HCT116 (cell line): ENCODE results near the gene TLR7. TPM values are rescaled to one million over a fixed set of nuclear protein-coding genes. Genes with fewer than 3 reads are reported as not detected.

Experiments used
- ATAC-seq: fragments of 200-7000 bp; cut with Tn5 transposase; 2 replicates; pipeline ENCODE4 v1.9.1; 2020; ENCODE audit warnings: mild to moderate bottlenecking, moderate library complexity
- BruUV-seq: library from RNA; stranded (reverse); fragments of 400-500 nt; replicated peaks from 2 replicates; lab custom pipeline; 2021; lab: Mats Ljungman, UMichigan
- CTCF ChIA-PET: fragments of 300-600 bp; sonication (Branson Sonifier 250); formaldehyde crosslinking; loops from one replicate; lab custom pipeline; 2021; ENCODE audit warnings: antibody characterized with exemption; lab: Charles Lee
- POLR2A ChIA-PET: fragments of 300-600, 350-600 bp; sonication (Branson Sonifier 250); formaldehyde crosslinking; loops from one replicate; lab custom pipeline; 2021; ENCODE audit warnings: antibody characterized with exemption; lab: Charles Lee
- RAD21 ChIA-PET, 2 experiments: fragments of 300-600 bp; sonication (Branson Sonifier 250); formaldehyde crosslinking; loops; one replicate each; lab custom pipeline; 2023; ENCODE audit warnings: low total read pairs in 2 of 2; ENCODE audit not compliant: uncharacterized antibody in 2 of 2, unreplicated experiment in 2 of 2, low non-redundant PET in 1 of 2; lab: Charles Lee
- DNase-seq: peaks from one replicate; pipeline ENCODE4 v3.0.0-alpha.2; 2010; ENCODE audit warnings: low read depth, low spot score
- H2AFZ ChIP-seq: fragments of 200-600 bp; shearing (Covaris generic), sonication (generic); 2 replicates; pipeline ENCODE4 v1.6.1; 2017; ENCODE audit warnings: low read depth, mixed run types, mixed read lengths, antibody characterized with exemption, low read length; ENCODE audit not compliant: poor library complexity, severe bottlenecking
- H3K27ac ChIP-seq: 2 replicates; pipeline ENCODE4 v1.5.1; 2012; ENCODE audit warnings: low read depth, low read length
- H3K27me3 ChIP-seq: fragments of 200-600 bp; sonication (generic); 2 replicates; pipeline ENCODE4 v1.6.1; 2016; ENCODE audit warnings: mixed run types, low read length, mixed read lengths; ENCODE audit not compliant: insufficient read depth
- H3K36me3 ChIP-seq, 2 experiments: fragments of 200-500 bp in 1 of 2; fragments of 200-600 bp in 1 of 2; sonication (Bioruptor generic) in 1 of 2; sonication (generic) in 1 of 2; 2 replicates each; pipeline versions ENCODE4 v1.5.1 to v1.6.1; 2014 to 2016; ENCODE audit warnings: low read length in 2 of 2, inconsistent platforms in 1 of 2, mixed read lengths in 1 of 2, mixed run types in 1 of 2; ENCODE audit not compliant: insufficient read depth in 2 of 2, control insufficient read depth in 1 of 2
- H3K4me1 ChIP-seq, 2 experiments: fragments of 200-600 bp in 1 of 2; sonication (generic) in 1 of 2; 2 replicates each; pipeline versions ENCODE4 v1.5.1 to v1.6.1; 2012 to 2017; ENCODE audit warnings: low read length in 2 of 2, inconsistent platforms in 1 of 2, mild to moderate bottlenecking in 1 of 2, mixed read lengths in 1 of 2, mixed run types in 1 of 2, moderate library complexity in 1 of 2; ENCODE audit not compliant: insufficient read depth in 2 of 2, control insufficient read depth in 1 of 2
- H3K4me2 ChIP-seq: fragments of 200-600 bp; sonication (generic); 2 replicates; pipeline ENCODE4 v1.6.1; 2017; ENCODE audit warnings: mixed run types, low read length, mixed read lengths
- H3K4me3 ChIP-seq, 2 experiments: fragments of 200-600 bp in 1 of 2; sonication (generic) in 1 of 2; replicated peaks in 1 of 2; 2 replicates each; pipeline ENCODE4 v1.5.1; 2011 to 2016; ENCODE audit warnings: low read length in 2 of 2, control low read depth in 1 of 2, low read depth in 1 of 2, mild to moderate bottlenecking in 1 of 2, mixed read lengths in 1 of 2, mixed run types in 1 of 2
- H3K79me2 ChIP-seq: fragments of 200-600 bp; sonication (generic); 2 replicates; pipeline ENCODE4 v1.6.1; 2017; ENCODE audit warnings: mild to moderate bottlenecking, mixed run types, low read length, moderate library complexity, mixed read lengths; ENCODE audit not compliant: insufficient read depth
- H3K9ac ChIP-seq: fragments of 200-600 bp; sonication (generic); 2 replicates; pipeline ENCODE4 v1.6.1; 2016; ENCODE audit warnings: low read length, mixed read lengths
- H3K9me2 ChIP-seq: fragments of 200-600 bp; sonication (generic), shearing (Covaris generic); 2 replicates; pipeline ENCODE4 v1.6.1; 2017; ENCODE audit warnings: mixed run types, mild to moderate bottlenecking, moderate library complexity; ENCODE audit not compliant: insufficient read depth
- H3K9me3 ChIP-seq, 2 experiments: fragments of 200-500 bp in 1 of 2; fragments of 200-600 bp in 1 of 2; sonication (Bioruptor generic) in 1 of 2; sonication (generic) in 1 of 2; 2 replicates each; pipeline ENCODE4 v1.6.1; 2014 to 2017; ENCODE audit warnings: low read length in 2 of 2, mixed read lengths in 2 of 2, inconsistent platforms in 1 of 2, low read depth in 1 of 2, mild to moderate bottlenecking in 1 of 2, mixed run types in 1 of 2, moderate library complexity in 1 of 2; ENCODE audit not compliant: control insufficient read depth in 1 of 2, insufficient read depth in 1 of 2
- H4K20me1 ChIP-seq: fragments of 200-600 bp; sonication (generic), shearing (Covaris generic); 2 replicates; pipeline ENCODE4 v1.6.1; 2017; ENCODE audit warnings: mixed run types, mild to moderate bottlenecking, moderate library complexity; ENCODE audit not compliant: insufficient read depth
- EZH2 ChIP-seq: fragments of 200-600 bp; sonication (generic); IDR thresholded peaks from 2 replicates; pipeline ENCODE4 v1.6.1; 2017; ENCODE audit warnings: antibody characterized with exemption, mixed run types
- FOSL1 ChIP-seq: IDR thresholded peaks from 2 replicates; pipeline ENCODE4 v1.6.1; 2012; ENCODE audit warnings: low read depth
- POLR2A ChIP-seq: IDR thresholded peaks from 2 replicates; pipeline ENCODE4 v1.7.0; 2011; ENCODE audit warnings: borderline replicate concordance; ENCODE audit not compliant: insufficient read depth, insufficient read length; ENCODE audit errors: extremely low read depth
- POLR2AphosphoS5 ChIP-seq: IDR thresholded peaks from 2 replicates; pipeline ENCODE4 v1.6.1; 2011; ENCODE audit warnings: mild to moderate bottlenecking, low read depth, low read length, moderate library complexity
- SP1 ChIP-seq: IDR thresholded peaks from 2 replicates; pipeline ENCODE4 v1.6.1; 2012; ENCODE audit warnings: low read depth
- TCF7L2 ChIP-seq: IDR thresholded peaks from 2 replicates; pipeline ENCODE4 v1.7.0; 2011; ENCODE audit warnings: borderline replicate concordance, inconsistent platforms; ENCODE audit not compliant: insufficient read depth, insufficient read length; ENCODE audit errors: extremely low read depth
- ZFX ChIP-seq: fragments of 450-650 bp; IDR thresholded peaks from 2 replicates; pipeline ENCODE4 v1.6.1; 2017
- intact Hi-C: fragments of 100-400 bp; cut with micrococcal nuclease; formaldehyde crosslinking; loops from 2 replicates; pipeline ENCODE4 v1.10.0; 2022
- total RNA-seq: library from RNA; stranded (reverse); gene quantifications from one replicate; pipeline ENCODE4 v1.2.1, GENCODE V29; 2021; ENCODE audit not compliant: unreplicated experiment
- TF ChIP-seq, protein P1 (sequence below): IDR thresholded peaks from 2 replicates; pipeline ENCODE4 v1.6.1; 2012
- TF ChIP-seq, protein P2 (sequence below), 3 experiments: fragments of 200-600 bp in 1 of 3; sonication (generic) in 1 of 3; IDR thresholded peaks in 2 of 3; conservative IDR thresholded peaks in 1 of 3; 2 replicates each; pipeline ENCODE4 v1.5.1; 2012 to 2017; ENCODE audit warnings: low read depth in 2 of 3, low read length in 2 of 3, antibody characterized with exemption in 1 of 3, borderline replicate concordance in 1 of 3, control low read depth in 1 of 3, mild to moderate bottlenecking in 1 of 3, mixed read lengths in 1 of 3, mixed run types in 1 of 3, moderate library complexity in 1 of 3; ENCODE audit not compliant: insufficient read depth in 1 of 3
- TF ChIP-seq, protein P3 (sequence below): IDR thresholded peaks from 2 replicates; pipeline ENCODE4 v1.6.1; 2012; ENCODE audit warnings: low read depth

Gene TLR7
- total RNA-seq, 1 experiment from 2014 or later: not detected

DNA sequence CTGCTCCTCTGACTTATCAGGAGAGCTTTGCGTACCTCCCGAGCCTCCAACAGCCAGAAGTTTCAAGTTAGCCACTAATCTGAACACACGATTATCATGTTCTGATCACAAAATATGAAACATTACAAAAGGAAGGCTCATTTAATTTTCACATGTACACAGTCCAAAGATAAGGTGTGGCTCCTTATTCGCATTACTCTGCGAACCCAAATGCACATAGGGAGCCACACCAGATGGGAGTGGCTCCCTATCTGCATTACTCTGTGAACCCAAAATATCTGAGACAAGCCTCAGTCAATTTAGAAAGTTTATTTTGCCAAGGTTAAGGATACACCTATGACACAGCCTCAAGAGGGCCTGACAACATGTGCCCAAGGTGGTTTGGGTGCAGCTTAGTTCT is 68.0 kb downstream of the TLR7 start:
- no peak overlapping the region for H3K9ac ChIP-seq
- H4K20me1 ChIP-seq: no peaks in the 10 kb centered on the region
- H3K4me1 ChIP-seq: no peaks in the 10 kb centered on the region
- H3K27me3 ChIP-seq: no peaks in the 10 kb centered on the region
- TF ChIP-seq TCF7L2: no peak
- TF ChIP-seq EZH2: no peak
- TF ChIP-seq POLR2A: no peak
- no peak for TF ChIP-seq SP1
- TF ChIP-seq POLR2AphosphoS5: no peak
- no peak for TF ChIP-seq FOSL1
- TF ChIP-seq ZFX: no peak
- TF ChIP-seq, protein P1, sequence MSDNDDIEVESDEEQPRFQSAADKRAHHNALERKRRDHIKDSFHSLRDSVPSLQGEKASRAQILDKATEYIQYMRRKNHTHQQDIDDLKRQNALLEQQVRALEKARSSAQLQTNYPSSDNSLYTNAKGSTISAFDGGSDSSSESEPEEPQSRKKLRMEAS: no peak
- TF ChIP-seq, protein P2, sequence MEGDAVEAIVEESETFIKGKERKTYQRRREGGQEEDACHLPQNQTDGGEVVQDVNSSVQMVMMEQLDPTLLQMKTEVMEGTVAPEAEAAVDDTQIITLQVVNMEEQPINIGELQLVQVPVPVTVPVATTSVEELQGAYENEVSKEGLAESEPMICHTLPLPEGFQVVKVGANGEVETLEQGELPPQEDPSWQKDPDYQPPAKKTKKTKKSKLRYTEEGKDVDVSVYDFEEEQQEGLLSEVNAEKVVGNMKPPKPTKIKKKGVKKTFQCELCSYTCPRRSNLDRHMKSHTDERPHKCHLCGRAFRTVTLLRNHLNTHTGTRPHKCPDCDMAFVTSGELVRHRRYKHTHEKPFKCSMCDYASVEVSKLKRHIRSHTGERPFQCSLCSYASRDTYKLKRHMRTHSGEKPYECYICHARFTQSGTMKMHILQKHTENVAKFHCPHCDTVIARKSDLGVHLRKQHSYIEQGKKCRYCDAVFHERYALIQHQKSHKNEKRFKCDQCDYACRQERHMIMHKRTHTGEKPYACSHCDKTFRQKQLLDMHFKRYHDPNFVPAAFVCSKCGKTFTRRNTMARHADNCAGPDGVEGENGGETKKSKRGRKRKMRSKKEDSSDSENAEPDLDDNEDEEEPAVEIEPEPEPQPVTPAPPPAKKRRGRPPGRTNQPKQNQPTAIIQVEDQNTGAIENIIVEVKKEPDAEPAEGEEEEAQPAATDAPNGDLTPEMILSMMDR (IDR thresholded peaks at IDR 0.05 in 2 of 3, conservative IDR thresholded peaks at IDR 0.05 in 1 of 3; ENCODE audit: borderline replicate concordance in 1 of 3, insufficient read depth in 1 of 3, low read depth in 2 of 3, low read length in 2 of 3): no peak
- TF ChIP-seq, protein P3, sequence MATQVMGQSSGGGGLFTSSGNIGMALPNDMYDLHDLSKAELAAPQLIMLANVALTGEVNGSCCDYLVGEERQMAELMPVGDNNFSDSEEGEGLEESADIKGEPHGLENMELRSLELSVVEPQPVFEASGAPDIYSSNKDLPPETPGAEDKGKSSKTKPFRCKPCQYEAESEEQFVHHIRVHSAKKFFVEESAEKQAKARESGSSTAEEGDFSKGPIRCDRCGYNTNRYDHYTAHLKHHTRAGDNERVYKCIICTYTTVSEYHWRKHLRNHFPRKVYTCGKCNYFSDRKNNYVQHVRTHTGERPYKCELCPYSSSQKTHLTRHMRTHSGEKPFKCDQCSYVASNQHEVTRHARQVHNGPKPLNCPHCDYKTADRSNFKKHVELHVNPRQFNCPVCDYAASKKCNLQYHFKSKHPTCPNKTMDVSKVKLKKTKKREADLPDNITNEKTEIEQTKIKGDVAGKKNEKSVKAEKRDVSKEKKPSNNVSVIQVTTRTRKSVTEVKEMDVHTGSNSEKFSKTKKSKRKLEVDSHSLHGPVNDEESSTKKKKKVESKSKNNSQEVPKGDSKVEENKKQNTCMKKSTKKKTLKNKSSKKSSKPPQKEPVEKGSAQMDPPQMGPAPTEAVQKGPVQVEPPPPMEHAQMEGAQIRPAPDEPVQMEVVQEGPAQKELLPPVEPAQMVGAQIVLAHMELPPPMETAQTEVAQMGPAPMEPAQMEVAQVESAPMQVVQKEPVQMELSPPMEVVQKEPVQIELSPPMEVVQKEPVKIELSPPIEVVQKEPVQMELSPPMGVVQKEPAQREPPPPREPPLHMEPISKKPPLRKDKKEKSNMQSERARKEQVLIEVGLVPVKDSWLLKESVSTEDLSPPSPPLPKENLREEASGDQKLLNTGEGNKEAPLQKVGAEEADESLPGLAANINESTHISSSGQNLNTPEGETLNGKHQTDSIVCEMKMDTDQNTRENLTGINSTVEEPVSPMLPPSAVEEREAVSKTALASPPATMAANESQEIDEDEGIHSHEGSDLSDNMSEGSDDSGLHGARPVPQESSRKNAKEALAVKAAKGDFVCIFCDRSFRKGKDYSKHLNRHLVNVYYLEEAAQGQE: no peak
- TF ChIP-seq, all 23 proteins: peak for 0
- Histone ChIP-seq H3K4me3 (no peak overlapping the region), H2AFZ (no peak overlapping the region), H3K79me2 (no peaks in the 10 kb centered on the region), H3K27ac (no peak overlapping the region), H3K36me3 (no peaks in the 10 kb centered on the region), H3K9me3 (no peaks in the 10 kb centered on the region), H3K4me2 (no peak overlapping the region), H3K9me2 (no peaks in the 10 kb centered on the region)
- ChIA-PET CTCF (no interaction called here), RAD21 (no interaction called here), POLR2A (no interaction called here)
- BruUV-seq: no TSS peak
- ATAC-seq (no peak), DNase-seq (no peak)
- intact Hi-C loops: no loop called here
